Left lung (tissue), 10 donors: Measurements from ENCODE around the gene ATRNL1. TPM values are rescaled to one million over a fixed set of nuclear protein-coding genes. Genes with fewer than 3 reads are reported as not detected.

Experiments used
- ATAC-seq: fragments of 200-7000 bp; cut with Tn5 transposase; one replicate; pipeline ENCODE4 v1.9.1; 2020; ENCODE audit warnings: moderate library complexity
- DNase-seq, 4 donors: peaks; one replicate each; pipeline ENCODE4 v3.0.0-alpha.2; 2013 to 2020
- H3K27ac ChIP-seq, 2 donors: fragments of 200-600 bp; sonication (generic) in 1 of 2; one replicate each; pipeline versions ENCODE4 v1.5.0 to v1.8.0; 2020 to 2021
- H3K27me3 ChIP-seq, 2 donors: fragments of 200-600 bp; sonication (generic) in 1 of 2; one replicate each; pipeline versions ENCODE4 v1.5.0 to v1.8.0; 2020 to 2021
- H3K36me3 ChIP-seq, 2 donors: fragments of 200-600 bp; sonication (generic) in 1 of 2; one replicate each; pipeline versions ENCODE4 v1.5.0 to v1.8.0; 2020 to 2021
- H3K4me1 ChIP-seq, 2 donors: fragments of 200-600 bp; one replicate each; pipeline ENCODE4 v1.8.0; 2021
- H3K4me3 ChIP-seq, 2 donors: fragments of 200-600 bp; sonication (generic) in 1 of 2; one replicate each; pipeline versions ENCODE4 v1.5.0 to v1.8.0; 2020 to 2021; ENCODE audit warnings: mild to moderate bottlenecking in 1 of 2
- H3K9me3 ChIP-seq, 2 donors: fragments of 200-600 bp; sonication (generic) in 1 of 2; one replicate each; pipeline versions ENCODE4 v1.5.0 to v1.8.0; 2020 to 2021
- CTCF ChIP-seq, 2 donors: fragments of 200-600 bp; sonication (generic) in 1 of 2; IDR thresholded peaks; one replicate each; pipeline versions ENCODE4 v1.5.0 to v1.8.0; 2021; ENCODE audit warnings: antibody characterized with exemption in 2 of 2
- intact Hi-C, 2 donors: fragments of 100-400 bp; cut with DNase I; formaldehyde crosslinking; loops; one replicate each; pipeline versions ENCODE4 v1.11.2 to v1.14.2; 2022
- polyA plus RNA-seq, 6 donors: library from polyadenylated mRNA; unstranded; fragments of 120-200 nt; gene quantifications; one replicate each; pipeline ENCODE4 v1.2.1, GENCODE V29; 2013; ENCODE audit not compliant: insufficient read length in 6 of 6
- total RNA-seq, 2 donors: library from RNA; stranded (reverse); fragmentation: NEBNext Ultra II Directional; extraction: Animal tissue kit (Norgen Biotek cat#: 25700); gene quantifications; one replicate each; pipeline ENCODE4 v1.2.1, GENCODE V29; 2021
- donor health status: DM: no; HTN: yes; CAD: no.
- donor health status: DM: no; HTN: no; CAD: no.

Gene ATRNL1
- total and polyA plus RNA-seq, 8 donors = 0.26 to 6.7 (median 5.1) TPM

- intact Hi-C loops = no loop called here
- no peak for ATAC-seq
- DNase-seq = no peak
These were observed 889.4 kb downstream of the ATRNL1 start for GRCh38 chr10:115982526-115982925.

GRCh38 chr10:115985786-115986185 is 892.6 kb downstream of the ATRNL1 start:
- Histone ChIP-seq H3K9me3 (peaks cover 0 to 12% of the 10 kb centered on the region in 2 donors), H3K36me3 (no peaks in the 10 kb centered on the region), H3K4me1 (no peaks in the 10 kb centered on the region), H3K27ac (no peak overlapping the region), H3K4me3 (no peak overlapping the region), H3K27me3 (no peaks in the 10 kb centered on the region)
- no peak for TF ChIP-seq CTCF (IDR thresholded peaks at IDR 0.05)
- no peak for DNase-seq
- intact Hi-C loops = no loop called here
- no peak for ATAC-seq

More at GRCh38 chr10:115982526-115982925, 889.4 kb downstream of the ATRNL1 start:
- H3K9me3 ChIP-seq = no peaks in the 10 kb centered on the region
- H3K36me3 ChIP-seq = no peaks in the 10 kb centered on the region
- H3K4me3 ChIP-seq = no peak overlapping the region
- H3K27me3 ChIP-seq = no peaks in the 10 kb centered on the region
- TF ChIP-seq CTCF (IDR thresholded peaks at IDR 0.05) = no peak
- no peaks in the 10 kb centered on the region for H3K4me1 ChIP-seq
- no peak overlapping the region for H3K27ac ChIP-seq

- DNase-seq = no peak
- peaks cover 0 to 23% of the 10 kb centered on the region in 2 donors for H3K9me3 ChIP-seq
These were observed 895.2 kb downstream of the ATRNL1 start for GRCh38 chr10:115988380-115988779.

GRCh38 chr10:115989621-115990020 is 896.5 kb downstream of the ATRNL1 start:
- no peak for ATAC-seq

More at GRCh38 chr10:115988380-115988779, 895.2 kb downstream of the ATRNL1 start:
- intact Hi-C loops = no loop called here
- Histone ChIP-seq H3K27me3 (no peaks in the 10 kb centered on the region), H3K27ac (no peak overlapping the region), H3K36me3 (no peaks in the 10 kb centered on the region), H3K4me3 (no peak overlapping the region), H3K4me1 (no peaks in the 10 kb centered on the region)
- no peak for ATAC-seq
- no peak for TF ChIP-seq CTCF (IDR thresholded peaks at IDR 0.05)

More at GRCh38 chr10:115989621-115990020, 896.5 kb downstream of the ATRNL1 start:
- Histone ChIP-seq H3K27ac (no peak overlapping the region), H3K4me1 (no peaks in the 10 kb centered on the region), H3K4me3 (no peak overlapping the region), H3K9me3 (peaks cover 0 to 23% of the 10 kb centered on the region in 2 donors), H3K27me3 (no peaks in the 10 kb centered on the region), H3K36me3 (no peaks in the 10 kb centered on the region)
- TF ChIP-seq CTCF (IDR thresholded peaks at IDR 0.05) = no peak
- intact Hi-C loops = no loop called here
- DNase-seq = no peak
